H9 (cell line): Measurements from ENCODE around the gene ZNF892. TPM values are rescaled to one million over a fixed set of nuclear protein-coding genes. Genes with fewer than 3 reads are reported as not detected.

Source experiments
- DNase-seq: peaks from one replicate; pipeline ENCODE4 v3.0.0-alpha.2; 2017
- H2AFZ ChIP-seq: one replicate; pipeline ENCODE4 v1.6.1; 2013; ENCODE audit warnings: mild to moderate bottlenecking, low read length, control low read depth, moderate library complexity
- H2AK5ac ChIP-seq: 2 replicates; pipeline ENCODE4 v1.6.1; 2013; ENCODE audit warnings: low read length, control low read depth, mixed read lengths; ENCODE audit not compliant: insufficient read length
- H2BK120ac ChIP-seq: one replicate; pipeline ENCODE4 v1.6.1; 2013; ENCODE audit warnings: low read depth, mild to moderate bottlenecking, low read length, control low read depth, inconsistent platforms; ENCODE audit not compliant: poor library complexity, severe bottlenecking
- H2BK12ac ChIP-seq: 2 replicates; pipeline ENCODE4 v1.6.1; 2013; ENCODE audit warnings: low read length, control low read depth, mixed read lengths, low read depth; ENCODE audit not compliant: insufficient read length
- H2BK15ac ChIP-seq: 2 replicates; pipeline ENCODE4 v1.6.1; 2013; ENCODE audit warnings: low read depth, low read length, control low read depth
- H2BK20ac ChIP-seq: one replicate; pipeline ENCODE4 v1.6.1; 2013; ENCODE audit warnings: low read depth, mild to moderate bottlenecking, low read length, control low read depth, inconsistent platforms; ENCODE audit not compliant: poor library complexity, severe bottlenecking
- H2BK5ac ChIP-seq: 2 replicates; pipeline ENCODE4 v1.6.1; 2013; ENCODE audit warnings: low read length, control low read depth, mixed read lengths; ENCODE audit not compliant: insufficient read length
- H3K14ac ChIP-seq: 2 replicates; pipeline ENCODE4 v1.6.1; 2013; ENCODE audit warnings: low read length, control low read depth; ENCODE audit not compliant: insufficient read depth
- H3K18ac ChIP-seq: 2 replicates; pipeline ENCODE4 v1.6.1; 2013; ENCODE audit warnings: low read depth, mild to moderate bottlenecking, mixed read lengths, low read length, control low read depth; ENCODE audit not compliant: insufficient read length
- H3K23ac ChIP-seq: 2 replicates; pipeline ENCODE4 v1.6.1; 2013; ENCODE audit warnings: low read length, control low read depth, mixed read lengths, low read depth; ENCODE audit not compliant: insufficient read length
- H3K23me2 ChIP-seq: 2 replicates; pipeline ENCODE4 v1.6.1; 2013; ENCODE audit warnings: low read depth, mild to moderate bottlenecking, mixed read lengths, low read length, control low read depth; ENCODE audit not compliant: insufficient read length, poor library complexity, severe bottlenecking
- H3K27ac ChIP-seq: 2 replicates; pipeline ENCODE4 v1.5.1; 2013; ENCODE audit warnings: low read length, control low read depth, mixed read lengths, low read depth; ENCODE audit not compliant: insufficient read length
- H3K27me3 ChIP-seq: 2 replicates; pipeline ENCODE4 v1.6.1; 2013; ENCODE audit warnings: low read length, control low read depth, inconsistent platforms; ENCODE audit not compliant: insufficient read depth
- H3K4ac ChIP-seq: 2 replicates; pipeline ENCODE4 v1.6.1; 2013; ENCODE audit warnings: low read depth, mild to moderate bottlenecking, control low read depth, inconsistent platforms, low read length, moderate library complexity
- H3K4me1 ChIP-seq: 2 replicates; pipeline ENCODE4 v1.6.1; 2013; ENCODE audit warnings: low read length, control low read depth, inconsistent platforms; ENCODE audit not compliant: insufficient read depth
- H3K4me2 ChIP-seq: 2 replicates; pipeline ENCODE4 v1.6.1; 2013; ENCODE audit warnings: low read length, control low read depth, mixed read lengths; ENCODE audit not compliant: insufficient read length, insufficient read depth
- H3K56ac ChIP-seq: 2 replicates; pipeline ENCODE4 v1.6.1; 2013; ENCODE audit warnings: low read depth, mild to moderate bottlenecking, mixed read lengths, low read length, control low read depth; ENCODE audit not compliant: insufficient read length
- H3K79me1 ChIP-seq: 2 replicates; pipeline ENCODE4 v1.6.1; 2013; ENCODE audit warnings: low read depth, mild to moderate bottlenecking, moderate library complexity, low read length, control low read depth, inconsistent platforms; ENCODE audit not compliant: insufficient read depth, poor library complexity, severe bottlenecking
- H3K79me2 ChIP-seq: 2 replicates; pipeline ENCODE4 v1.6.1; 2013; ENCODE audit warnings: low read length, control low read depth, inconsistent platforms; ENCODE audit not compliant: insufficient read depth
- H3K9ac ChIP-seq: 2 replicates; pipeline ENCODE4 v1.6.1; 2013; ENCODE audit warnings: low read length, control low read depth, mixed read lengths; ENCODE audit not compliant: insufficient read length; ENCODE audit errors: extremely low read depth
- H3K9me3 ChIP-seq: one replicate; pipeline ENCODE4 v1.6.1; 2013; ENCODE audit warnings: low read depth, low read length, inconsistent platforms; ENCODE audit not compliant: control insufficient read depth
- H3T11ph ChIP-seq: one replicate; pipeline ENCODE4 v1.6.1; 2013; ENCODE audit warnings: mild to moderate bottlenecking, low read length, control low read depth, inconsistent platforms
- H4K20me1 ChIP-seq: one replicate; pipeline ENCODE4 v1.6.1; 2013; ENCODE audit not compliant: control insufficient read depth, insufficient read length, insufficient read depth
- H4K5ac ChIP-seq: 2 replicates; pipeline ENCODE4 v1.6.1; 2013; ENCODE audit warnings: low read depth, mild to moderate bottlenecking, mixed read lengths, low read length, control low read depth; ENCODE audit not compliant: insufficient read length
- H4K8ac ChIP-seq: replicated peaks from 2 replicates; pipeline ENCODE4 v1.6.1; 2013; ENCODE audit warnings: low read length, control low read depth, mixed read lengths, low read depth; ENCODE audit not compliant: insufficient read length
- H4K91ac ChIP-seq: 2 replicates; pipeline ENCODE4 v1.6.1; 2013; ENCODE audit warnings: low read depth, mild to moderate bottlenecking, moderate library complexity, mixed read lengths, low read length, control low read depth; ENCODE audit not compliant: insufficient read length
- H3K27ac Mint-ChIP-seq, 3 experiments: 2 replicates in 2 of 3; 3 replicates in 1 of 3; pipeline ENCODE4 v1.8.0; 2020 to 2021; ENCODE audit warnings: mixed read lengths in 3 of 3, mild to moderate bottlenecking in 1 of 3, moderate library complexity in 1 of 3
- H3K27me3 Mint-ChIP-seq: 2 replicates; pipeline ENCODE4 v1.8.0; 2021; ENCODE audit warnings: low read depth, mild to moderate bottlenecking, moderate library complexity, mixed read lengths
- H3K36me3 Mint-ChIP-seq, 3 experiments: 2 replicates in 2 of 3; 3 replicates in 1 of 3; pipeline ENCODE4 v1.8.0; 2020 to 2021; ENCODE audit warnings: low read depth in 3 of 3, mixed read lengths in 3 of 3; ENCODE audit not compliant: insufficient read depth in 1 of 3
- H3K4me1 Mint-ChIP-seq, 2 experiments: 2 replicates each; pipeline ENCODE4 v1.8.0; 2020; ENCODE audit warnings: mixed read lengths in 2 of 2
- H3K4me3 Mint-ChIP-seq, 2 experiments: 2 replicates in 1 of 2; 3 replicates in 1 of 2; pipeline ENCODE4 v1.8.0; 2020 to 2021; ENCODE audit warnings: mild to moderate bottlenecking in 2 of 2, mixed read lengths in 2 of 2, moderate library complexity in 1 of 2
- H3K9me3 Mint-ChIP-seq, 2 experiments: 2 replicates in 1 of 2; 3 replicates in 1 of 2; pipeline ENCODE4 v1.8.0; 2020; ENCODE audit warnings: mild to moderate bottlenecking in 2 of 2, mixed read lengths in 2 of 2, moderate library complexity in 1 of 2
- CTCF ChIP-seq: fragments of 200-600 bp; sonication (generic); conservative IDR thresholded peaks from 3 replicates; pipeline ENCODE4 v1.8.0; 2021; ENCODE audit warnings: antibody characterized with exemption, mild to moderate bottlenecking
- WGBS: extraction: QIAGEN DNeasy Blood & Tissue Kit; methylation state at CpG from one replicate; pipeline ENCODE4 v1.1.7; 2013; ENCODE audit warnings: missing lambda C conversion rate, low lambda C conversion rate, mixed read lengths; ENCODE audit not compliant: insufficient read length; ENCODE audit errors: extremely low coverage; 5-methylcytosine and 5-hydroxymethylcytosine counted together
- total RNA-seq: library from RNA; stranded (reverse); gene quantifications from 2 replicates; pipeline ENCODE4 v1.2.1, GENCODE V29; 2021

The ZNF892 gene
- total RNA-seq, 1 experiment from 2014 or later: 13.2 TPM

GRCh38 chr2:95215018-95215612 is 7.8 kb downstream of the ZNF892 start:
- Histone ChIP-seq H3K56ac (no peak overlapping the region), H2BK12ac (no peak overlapping the region), H2AFZ (no peak overlapping the region), H3T11ph (no peak overlapping the region), H3K27me3 (no peaks in the 10 kb centered on the region), H3K4ac (no peak overlapping the region), H4K5ac (no peak overlapping the region), H2BK120ac (no peak overlapping the region), H3K23ac (no peak overlapping the region), H3K9ac (no peak overlapping the region), H2BK15ac (no peak overlapping the region), H3K27ac (no peak overlapping the region), H4K8ac (no peak overlapping the region), H3K18ac (no peak overlapping the region), H2BK5ac (no peak overlapping the region), H3K23me2 (no peaks in the 10 kb centered on the region), H2BK20ac (no peak overlapping the region), H3K9me3 (peaks cover 84% of the 10 kb centered on the region), H4K91ac (no peak overlapping the region), H3K79me2 (no peaks in the 10 kb centered on the region), H4K20me1 (no peaks in the 10 kb centered on the region), H3K14ac (no peak overlapping the region), H3K79me1 (no peaks in the 10 kb centered on the region), H3K4me2 (no peak overlapping the region), H2AK5ac (no peak overlapping the region), H3K4me1 (no peaks in the 10 kb centered on the region)
- Mint-ChIP-seq H3K27ac (no peak overlapping the region), H3K36me3 (peaks cover 95 to 100% (median 99%) of the 10 kb centered on the region in 3 experiments), H3K4me3 (no peak overlapping the region), H3K4me1 (no peaks in the 10 kb centered on the region), H3K27me3 (peaks cover 8% of the 10 kb centered on the region), H3K9me3 (peaks cover 95 to 96% of the 10 kb centered on the region in 2 experiments)
- TF ChIP-seq CTCF: no peak
- no CpG with 5 or more reads among the region's 6 CpGs for WGBS
- DNase-seq: no peak
